Suprapubic skin (tissue), 4 donors: ENCODE measurements around the gene CDC14C. TPM values are rescaled to one million over a fixed set of nuclear protein-coding genes. Genes with fewer than 3 reads are reported as not detected.

ENCODE experiments used
- DNase-seq, 2 donors: peaks; one replicate each; pipeline ENCODE4 v3.0.0-alpha.2; 2019; ENCODE audit warnings: low spot score in 2 of 2
- H3K27ac ChIP-seq: fragments of 200-600 bp; sonication (generic); one replicate; pipeline ENCODE4 v1.5.1; 2019
- H3K27me3 ChIP-seq: fragments of 200-600 bp; sonication (generic); one replicate; pipeline ENCODE4 v1.5.1; 2019
- H3K36me3 ChIP-seq: fragments of 200-600 bp; sonication (generic); one replicate; pipeline ENCODE4 v1.5.1; 2019
- H3K4me1 ChIP-seq: fragments of 200-600 bp; sonication (generic); one replicate; pipeline ENCODE4 v1.5.1; 2019
- H3K4me3 ChIP-seq: fragments of 200-600 bp; sonication (generic); one replicate; pipeline ENCODE4 v1.5.1; 2019; ENCODE audit warnings: mild to moderate bottlenecking
- H3K9me3 ChIP-seq: fragments of 200-600 bp; sonication (generic); one replicate; pipeline ENCODE4 v1.5.1; 2019
- EP300 ChIP-seq: sonication (generic); formaldehyde crosslinking; IDR thresholded peaks from one replicate; pipeline ENCODE4 v1.6.1; 2017; ENCODE audit warnings: antibody characterized with exemption
- POLR2A ChIP-seq, 2 donors: fragments of 450-650 bp; IDR thresholded peaks; one replicate each; pipeline ENCODE4 v1.6.1; 2017; ENCODE audit warnings: antibody characterized with exemption in 2 of 2, mild to moderate bottlenecking in 2 of 2, moderate library complexity in 2 of 2
- POLR2AphosphoS5 ChIP-seq, 3 donors: sonication (generic); formaldehyde crosslinking; IDR thresholded peaks; one replicate each; pipeline ENCODE4 v1.6.1; 2017; ENCODE audit warnings: antibody characterized with exemption in 3 of 3
- WGBS: methylation state at CpG from one replicate; pipeline ENCODE4 v1.1.5; 2018; 5-methylcytosine and 5-hydroxymethylcytosine counted together
- total RNA-seq, 4 donors: library from RNA; depleted of rRNA; stranded (reverse); fragments of >200 nt; gene quantifications; one replicate each; pipeline ENCODE4 v1.1.0, GENCODE V29; 2016
- TF ChIP-seq, protein P1 (sequence below), 2 donors: fragments of 200-600 bp in 1 of 2; fragments of 450-650 bp in 1 of 2; sonication (generic) in 1 of 2; IDR thresholded peaks; one replicate each; pipeline ENCODE4 v1.5.1; 2016 to 2019; ENCODE audit warnings: antibody characterized with exemption in 2 of 2, mild to moderate bottlenecking in 1 of 2, moderate library complexity in 1 of 2

CDC14C gene
- total RNA-seq, 4 donors from 2014 or later, result not detected

DNA sequence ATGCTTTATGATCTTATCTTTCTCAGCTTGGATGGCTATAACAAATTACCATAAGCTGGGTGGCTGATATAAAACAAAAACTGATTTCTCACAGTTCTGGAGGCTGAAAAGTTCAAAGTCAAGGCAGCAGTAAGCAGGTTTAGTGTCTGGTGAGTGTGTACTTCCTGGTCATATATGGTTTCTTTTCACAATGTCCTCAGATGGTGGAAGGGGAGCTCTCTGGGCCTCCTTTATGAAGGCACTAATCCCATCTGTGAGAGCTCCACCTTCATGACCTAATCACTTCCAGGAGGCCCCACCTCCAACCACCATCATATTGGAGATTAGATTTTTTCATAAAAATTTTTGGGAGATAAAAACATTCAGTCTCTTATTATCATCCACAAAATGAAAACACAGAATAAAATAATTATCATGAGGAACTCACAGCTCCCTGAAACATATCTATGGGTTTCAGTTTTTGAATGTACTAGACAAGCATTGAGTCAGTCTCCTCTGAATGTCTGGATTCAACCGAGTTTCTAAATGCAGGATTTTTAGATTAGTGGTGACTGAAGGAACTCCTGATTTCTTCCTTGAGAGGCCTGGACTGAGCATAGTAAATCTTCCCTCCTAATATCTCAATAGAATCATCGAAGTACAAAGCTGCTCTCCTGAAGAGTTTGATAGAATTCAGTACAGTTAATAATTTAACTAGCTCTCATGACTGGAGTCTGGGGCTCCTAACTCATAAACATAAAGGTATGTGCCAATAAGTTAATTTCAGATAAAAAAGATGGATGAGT lies 8.0 kb downstream of the CDC14C start:
- H3K4me1 ChIP-seq, result no peaks in the 10 kb centered on the region
- WGBS, result 80% methylated on average over 2 of the region's 2 CpGs
- H3K9me3 ChIP-seq, result no peaks in the 10 kb centered on the region
- no peaks in the 10 kb centered on the region for H3K27me3 ChIP-seq
- no peak overlapping the region for H3K27ac ChIP-seq
- TF ChIP-seq EP300 (no peak), POLR2A (IDR thresholded peaks at IDR 0.05) (no peak), POLR2AphosphoS5 (IDR thresholded peaks at IDR 0.05) (no peak)
- TF ChIP-seq, protein P1, sequence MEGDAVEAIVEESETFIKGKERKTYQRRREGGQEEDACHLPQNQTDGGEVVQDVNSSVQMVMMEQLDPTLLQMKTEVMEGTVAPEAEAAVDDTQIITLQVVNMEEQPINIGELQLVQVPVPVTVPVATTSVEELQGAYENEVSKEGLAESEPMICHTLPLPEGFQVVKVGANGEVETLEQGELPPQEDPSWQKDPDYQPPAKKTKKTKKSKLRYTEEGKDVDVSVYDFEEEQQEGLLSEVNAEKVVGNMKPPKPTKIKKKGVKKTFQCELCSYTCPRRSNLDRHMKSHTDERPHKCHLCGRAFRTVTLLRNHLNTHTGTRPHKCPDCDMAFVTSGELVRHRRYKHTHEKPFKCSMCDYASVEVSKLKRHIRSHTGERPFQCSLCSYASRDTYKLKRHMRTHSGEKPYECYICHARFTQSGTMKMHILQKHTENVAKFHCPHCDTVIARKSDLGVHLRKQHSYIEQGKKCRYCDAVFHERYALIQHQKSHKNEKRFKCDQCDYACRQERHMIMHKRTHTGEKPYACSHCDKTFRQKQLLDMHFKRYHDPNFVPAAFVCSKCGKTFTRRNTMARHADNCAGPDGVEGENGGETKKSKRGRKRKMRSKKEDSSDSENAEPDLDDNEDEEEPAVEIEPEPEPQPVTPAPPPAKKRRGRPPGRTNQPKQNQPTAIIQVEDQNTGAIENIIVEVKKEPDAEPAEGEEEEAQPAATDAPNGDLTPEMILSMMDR (IDR thresholded peaks at IDR 0.05), result no peak
- H3K4me3 ChIP-seq, result no peak overlapping the region
- DNase-seq, result no peak
- H3K36me3 ChIP-seq, result no peaks in the 10 kb centered on the region

GRCh38 chr7:48933549-48934085 lies 9.3 kb downstream of the CDC14C start:
- Histone ChIP-seq H3K27me3 (no peaks in the 10 kb centered on the region), H3K4me1 (no peaks in the 10 kb centered on the region), H3K9me3 (no peaks in the 10 kb centered on the region), H3K36me3 (no peaks in the 10 kb centered on the region), H3K27ac (no peak overlapping the region), H3K4me3 (no peak overlapping the region)
- 77% methylated on average over 3 of the region's 3 CpGs for WGBS
- DNase-seq, result no peak
- TF ChIP-seq, protein P1 (IDR thresholded peaks at IDR 0.05), result no peak
- TF ChIP-seq POLR2AphosphoS5 (IDR thresholded peaks at IDR 0.05) (no peak), POLR2A (IDR thresholded peaks at IDR 0.05) (no peak), EP300 (no peak)

DNA sequence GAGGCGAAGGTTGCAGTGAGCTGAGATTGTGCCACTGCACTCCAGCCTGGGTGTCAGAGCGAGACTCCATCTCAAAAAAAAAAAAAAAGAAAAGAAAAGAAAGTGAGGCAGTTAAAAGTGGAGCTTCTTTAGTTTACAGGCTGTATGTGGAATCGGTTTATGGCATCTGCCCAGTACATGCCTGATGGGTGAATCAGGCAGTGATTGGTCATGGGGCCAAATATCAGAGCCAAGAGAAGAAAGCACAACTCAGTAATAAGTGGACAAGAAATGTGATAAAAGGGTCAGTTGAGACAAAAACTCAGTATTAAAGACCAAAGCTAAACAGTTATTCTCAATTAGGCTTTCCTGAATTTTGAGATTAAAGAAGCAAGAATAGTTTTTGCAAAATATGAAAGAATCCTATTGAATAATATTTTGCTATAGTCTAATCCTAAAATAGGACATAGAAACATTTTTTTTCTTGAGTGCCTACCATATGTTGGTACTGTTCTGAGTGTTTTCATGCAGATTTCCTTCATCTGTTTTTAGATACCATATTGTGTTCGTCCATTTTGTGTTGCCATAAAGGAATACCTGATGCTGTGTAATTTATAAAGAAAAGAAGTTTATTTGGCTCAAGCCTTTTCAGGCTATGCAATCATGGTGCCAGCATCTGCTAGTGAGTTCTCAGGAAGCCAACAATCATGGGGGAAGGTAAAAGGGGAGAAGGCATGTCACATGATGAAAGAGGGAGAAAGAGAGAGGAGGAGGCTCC lies 14.4 kb downstream of the CDC14C start:
- no peak for TF ChIP-seq POLR2AphosphoS5 (IDR thresholded peaks at IDR 0.05)
- peak in 1 of 2 donors; percentile 62 for DNase-seq
- no peaks in the 10 kb centered on the region for H3K27me3 ChIP-seq
- no peaks in the 10 kb centered on the region for H3K9me3 ChIP-seq
- H3K36me3 ChIP-seq, result no peaks in the 10 kb centered on the region
- H3K27ac ChIP-seq, result no peak overlapping the region
- H3K4me1 ChIP-seq, result no peaks in the 10 kb centered on the region
- H3K4me3 ChIP-seq, result no peak overlapping the region
- 48% methylated on average over 4 of the region's 4 CpGs for WGBS

DNA sequence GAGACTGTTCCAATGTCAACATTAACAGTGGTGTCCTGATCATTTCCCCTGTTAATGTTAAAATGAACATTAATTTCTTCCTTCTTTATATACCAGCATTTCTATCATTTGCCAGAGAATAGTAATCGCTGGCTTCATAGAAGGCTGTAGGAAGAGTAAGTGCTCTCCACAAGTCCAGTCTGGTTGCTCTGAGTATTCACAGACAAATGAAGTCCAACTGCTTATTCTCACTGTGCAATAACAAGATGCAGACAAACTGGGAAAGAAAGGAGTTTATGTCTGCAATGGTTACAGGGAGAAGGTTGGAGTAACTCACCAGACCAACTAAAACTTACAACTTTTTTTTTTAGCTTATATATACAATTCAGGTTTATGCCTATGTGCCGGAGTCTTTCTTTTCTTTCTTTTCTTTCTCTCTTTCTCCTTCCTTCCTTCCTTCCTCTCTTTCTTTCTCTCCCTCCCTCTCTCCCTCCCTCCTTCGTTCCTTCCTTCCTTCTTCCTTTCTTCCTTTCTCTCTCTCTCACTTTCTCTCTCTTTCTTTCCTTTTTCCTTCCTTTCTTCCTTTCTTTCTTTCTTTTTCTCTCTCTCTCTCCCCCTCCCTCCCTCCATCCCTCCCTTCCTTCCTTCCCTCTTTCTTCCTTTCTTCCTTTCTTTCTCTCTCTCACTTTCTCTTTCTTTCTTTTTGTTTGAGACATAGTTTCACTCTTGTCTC lies 19.1 kb downstream of the CDC14C start:
- H3K4me1 ChIP-seq, result no peaks in the 10 kb centered on the region
- H3K9me3 ChIP-seq, result no peaks in the 10 kb centered on the region
- WGBS, result 93% methylated on average over 3 of the region's 3 CpGs
- H3K27ac ChIP-seq, result no peak overlapping the region
- H3K27me3 ChIP-seq, result no peaks in the 10 kb centered on the region
- DNase-seq, result no peak
- H3K4me3 ChIP-seq, result no peak overlapping the region
- no peaks in the 10 kb centered on the region for H3K36me3 ChIP-seq
- no peak for TF ChIP-seq EP300
- TF ChIP-seq POLR2AphosphoS5 (IDR thresholded peaks at IDR 0.05), result no peak
- TF ChIP-seq POLR2A (IDR thresholded peaks at IDR 0.05), result no peak
- TF ChIP-seq, protein P1 (IDR thresholded peaks at IDR 0.05), result no peak

- TF ChIP-seq POLR2A (IDR thresholded peaks at IDR 0.05) (no peak), EP300 (no peak)
- TF ChIP-seq, protein P1 (IDR thresholded peaks at IDR 0.05), result no peak
Measured at GRCh38 chr7:48955916-48956315, 31.6 kb downstream of the CDC14C start.

More at GRCh38 chr7:48955916-48956315, 31.6 kb downstream of the CDC14C start:
- Histone ChIP-seq H3K36me3 (no peaks in the 10 kb centered on the region), H3K9me3 (no peaks in the 10 kb centered on the region), H3K4me1 (no peaks in the 10 kb centered on the region), H3K27me3 (no peaks in the 10 kb centered on the region), H3K4me3 (no peak overlapping the region), H3K27ac (no peak overlapping the region)
- DNase-seq, result no peak
